ENCODE results near the gene LAMA5. TPM values are rescaled to one million over a fixed set of nuclear protein-coding genes. Genes with fewer than 3 reads are reported as not detected.

The LAMA5 gene
- total RNA-seq, 2 experiments from 2014 or later, result 0.72 to 1.0 TPM

GRCh38 chr20:62334881-62335280, 32.2 kb downstream of the LAMA5 start:
- no peak overlapping the region for H3K27ac Mint-ChIP-seq
- DNase-seq (no peak), ATAC-seq (no peak)
- intact Hi-C loops (cut with DNase I, micrococcal nuclease), result no loop called here
- H3K9me3 Mint-ChIP-seq (ENCODE audit: low read depth), result no peaks in the 10 kb centered on the region
- CTCF ChIA-PET, result no interaction called here
- no peaks in the 10 kb centered on the region for H3K36me3 Mint-ChIP-seq (ENCODE audit: low read depth)
- H3K27me3 Mint-ChIP-seq, result peaks cover 7% of the 10 kb centered on the region
- H3K4me1 Mint-ChIP-seq, result no peaks in the 10 kb centered on the region
- POLR2A ChIA-PET, result no interaction called here
- H3K4me3 Mint-ChIP-seq, result no peak overlapping the region

- H3K27me3 Mint-ChIP-seq, result peaks cover 2% of the 10 kb centered on the region
- ChIA-PET POLR2A (no interaction called here), CTCF (no interaction called here)
- DNase-seq (no peak), ATAC-seq (no peak)
- no peak overlapping the region for H3K27ac Mint-ChIP-seq
- H3K36me3 Mint-ChIP-seq (ENCODE audit: low read depth), result no peaks in the 10 kb centered on the region
- H3K9me3 Mint-ChIP-seq (ENCODE audit: low read depth), result no peaks in the 10 kb centered on the region
- H3K4me1 Mint-ChIP-seq, result no peaks in the 10 kb centered on the region
- no peak overlapping the region for H3K4me3 Mint-ChIP-seq
- intact Hi-C loops (cut with DNase I, micrococcal nuclease), result no loop called here
Measured at GRCh38 chr20:62333820-62334595, 33.1 kb downstream of the LAMA5 start.

GRCh38 chr20:62332989-62333819, 33.9 kb downstream of the LAMA5 start:
- Mint-ChIP-seq H3K9me3 (ENCODE audit: low read depth) (no peaks in the 10 kb centered on the region), H3K27ac (no peak overlapping the region), H3K36me3 (ENCODE audit: low read depth) (no peaks in the 10 kb centered on the region), H3K27me3 (peaks cover 2% of the 10 kb centered on the region), H3K4me3 (no peak overlapping the region), H3K4me1 (no peaks in the 10 kb centered on the region)
- ATAC-seq (no peak), DNase-seq (no peak)
- intact Hi-C loops (cut with DNase I, micrococcal nuclease), result no loop called here
- ChIA-PET CTCF (no interaction called here), POLR2A (no interaction called here)

- H3K27ac Mint-ChIP-seq, result no peak overlapping the region
- CTCF ChIA-PET, result interaction anchor here (0.6 kb wide), 1 partner anchor 384 kb away, joined by 5 read pairs; no protein-coding TSS in a partner anchor
- no peaks in the 10 kb centered on the region for H3K9me3 Mint-ChIP-seq (ENCODE audit: low read depth)
- H3K27me3 Mint-ChIP-seq, result peaks cover 2% of the 10 kb centered on the region
- POLR2A ChIA-PET, result no interaction called here
- H3K36me3 Mint-ChIP-seq (ENCODE audit: low read depth), result no peaks in the 10 kb centered on the region
- no peak for ATAC-seq
- intact Hi-C loops (cut with DNase I, micrococcal nuclease), result no loop called here
- H3K4me1 Mint-ChIP-seq, result no peaks in the 10 kb centered on the region
- no peak overlapping the region for H3K4me3 Mint-ChIP-seq
- DNase-seq, result no peak
Measured at GRCh38 chr20:62332421-62332820, 34.7 kb downstream of the LAMA5 start.

GRCh38 chr20:62331347-62331746, 35.8 kb downstream of the LAMA5 start:
- ChIA-PET POLR2A (no interaction called here), CTCF (interaction anchor here (0.6 kb wide), 1 partner anchor 34 kb away, joined by 3 read pairs; no protein-coding TSS in a partner anchor)
- no peak for ATAC-seq
- Mint-ChIP-seq H3K27ac (no peak overlapping the region), H3K4me1 (no peaks in the 10 kb centered on the region), H3K27me3 (no peaks in the 10 kb centered on the region), H3K4me3 (no peak overlapping the region), H3K9me3 (ENCODE audit: low read depth) (no peaks in the 10 kb centered on the region), H3K36me3 (ENCODE audit: low read depth) (no peaks in the 10 kb centered on the region)
- intact Hi-C loops (cut with DNase I, micrococcal nuclease), result no loop called here
- no peak for DNase-seq

GRCh38 chr20:62330576-62331317, 36.4 kb downstream of the LAMA5 start:
- no peak for DNase-seq
- intact Hi-C loops (cut with DNase I, micrococcal nuclease), result no loop called here
- no peak for ATAC-seq
- Mint-ChIP-seq H3K27ac (no peak overlapping the region), H3K9me3 (ENCODE audit: low read depth) (no peaks in the 10 kb centered on the region), H3K27me3 (no peaks in the 10 kb centered on the region), H3K4me1 (no peaks in the 10 kb centered on the region), H3K4me3 (no peak overlapping the region), H3K36me3 (ENCODE audit: low read depth) (no peaks in the 10 kb centered on the region)
- POLR2A ChIA-PET, result no interaction called here
- CTCF ChIA-PET, result no interaction called here

- Mint-ChIP-seq H3K36me3 (ENCODE audit: low read depth) (no peaks in the 10 kb centered on the region), H3K4me1 (no peaks in the 10 kb centered on the region), H3K4me3 (no peak overlapping the region), H3K27me3 (no peaks in the 10 kb centered on the region), H3K27ac (no peak overlapping the region), H3K9me3 (ENCODE audit: low read depth) (no peaks in the 10 kb centered on the region)
- no peak for ATAC-seq
- intact Hi-C loops (cut with DNase I, micrococcal nuclease), result no loop called here
- ChIA-PET CTCF (interaction anchor here (0.5 kb wide), 1 partner anchor 578 kb away, joined by 4 read pairs; no protein-coding TSS in a partner anchor), POLR2A (no interaction called here)
- DNase-seq, result no peak
Measured at GRCh38 chr20:62329389-62330377, 37.4 kb downstream of the LAMA5 start.

- Mint-ChIP-seq H3K9me3 (ENCODE audit: low read depth) (no peaks in the 10 kb centered on the region), H3K36me3 (ENCODE audit: low read depth) (no peaks in the 10 kb centered on the region), H3K4me3 (no peak overlapping the region), H3K4me1 (no peaks in the 10 kb centered on the region), H3K27me3 (no peaks in the 10 kb centered on the region), H3K27ac (no peak overlapping the region)
- CTCF ChIA-PET, result interaction anchor here (0.5 kb wide), 1 partner anchor 579 kb away, joined by 4 read pairs; no protein-coding TSS in a partner anchor
- intact Hi-C loops (cut with DNase I, micrococcal nuclease), result no loop called here
- no peak for ATAC-seq
- no peak for DNase-seq
- POLR2A ChIA-PET, result no interaction called here
Measured at GRCh38 chr20:62328684-62329388, 38.3 kb downstream of the LAMA5 start.

GRCh38 chr20:62327726-62328495, 39.2 kb downstream of the LAMA5 start:
- no peak overlapping the region for H3K27ac Mint-ChIP-seq
- H3K9me3 Mint-ChIP-seq (ENCODE audit: low read depth), result no peaks in the 10 kb centered on the region
- no peaks in the 10 kb centered on the region for H3K36me3 Mint-ChIP-seq (ENCODE audit: low read depth)
- ATAC-seq, result no peak
- no peak overlapping the region for H3K4me3 Mint-ChIP-seq
- no peak for DNase-seq
- H3K27me3 Mint-ChIP-seq, result no peaks in the 10 kb centered on the region
- intact Hi-C loops (cut with DNase I, micrococcal nuclease), result no loop called here
- ChIA-PET CTCF (no interaction called here), POLR2A (no interaction called here)
- H3K4me1 Mint-ChIP-seq, result no peaks in the 10 kb centered on the region
